Progenitor cell of endocrine pancreas (in vitro differentiated cells): ENCODE results near the gene PKM. TPM values are rescaled to one million over a fixed set of nuclear protein-coding genes. Genes with fewer than 3 reads are reported as not detected.

Experiments
- DNase-seq: peaks from one replicate; pipeline ENCODE4 v3.0.0; 2021; ENCODE audit warnings: low spot score; ENCODE audit not compliant: unreplicated experiment
- H3K27ac Mint-ChIP-seq: 2 replicates; pipeline ENCODE4 v1.8.0; 2021; ENCODE audit warnings: mild to moderate bottlenecking, moderate library complexity, mixed read lengths
- H3K27me3 Mint-ChIP-seq: 2 replicates; pipeline ENCODE4 v1.8.0; 2021; ENCODE audit warnings: mixed read lengths
- H3K36me3 Mint-ChIP-seq: 2 replicates; pipeline ENCODE4 v1.8.0; 2022; ENCODE audit warnings: mixed read lengths; ENCODE audit not compliant: insufficient read depth
- H3K4me1 Mint-ChIP-seq: 2 replicates; pipeline ENCODE4 v1.8.0; 2021; ENCODE audit warnings: low read depth, mixed read lengths
- H3K4me3 Mint-ChIP-seq: 2 replicates; pipeline ENCODE4 v1.8.0; 2021; ENCODE audit warnings: low read depth, mild to moderate bottlenecking, moderate library complexity, mixed read lengths
- H3K9me3 Mint-ChIP-seq: 2 replicates; pipeline ENCODE4 v1.8.0; 2021; ENCODE audit warnings: low read depth, mixed read lengths
- CTCF ChIP-seq: fragments of 200-600 bp; sonication (generic); IDR thresholded peaks from one replicate; pipeline ENCODE4 v1.5.0; 2021; ENCODE audit warnings: antibody characterized with exemption, mild to moderate bottlenecking; ENCODE audit not compliant: unreplicated experiment
- total RNA-seq: library from RNA; stranded (reverse); gene quantifications from 2 replicates; pipeline ENCODE4 v1.2.1, GENCODE V29; 2021

Gene PKM
- total RNA-seq, 1 donor from 2014 or later = 525 TPM

GRCh38 chr15:72168131-72168807 lies 62.7 kb downstream of the PKM start:
- Mint-ChIP-seq H3K4me3 (no peak overlapping the region), H3K27ac (no peak overlapping the region)
- no peak for TF ChIP-seq CTCF

GRCh38 chr15:72167445-72167844 lies 63.5 kb downstream of the PKM start:
- no peak for DNase-seq
- H3K4me1 Mint-ChIP-seq = peaks cover 6% of the 10 kb centered on the region
- no peak overlapping the region for H3K27ac Mint-ChIP-seq
- H3K9me3 Mint-ChIP-seq = no peaks in the 10 kb centered on the region
- no peaks in the 10 kb centered on the region for H3K36me3 Mint-ChIP-seq
- no peak overlapping the region for H3K4me3 Mint-ChIP-seq
- TF ChIP-seq CTCF = no peak
- H3K27me3 Mint-ChIP-seq = peaks cover 13% of the 10 kb centered on the region

More at GRCh38 chr15:72168131-72168807, 62.7 kb downstream of the PKM start:
- H3K27me3 Mint-ChIP-seq = peaks cover 13% of the 10 kb centered on the region
- no peak for DNase-seq
- no peaks in the 10 kb centered on the region for H3K9me3 Mint-ChIP-seq
- peaks cover 6% of the 10 kb centered on the region for H3K4me1 Mint-ChIP-seq
- H3K36me3 Mint-ChIP-seq = no peaks in the 10 kb centered on the region

- Mint-ChIP-seq H3K36me3 (no peaks in the 10 kb centered on the region), H3K27ac (no peak overlapping the region), H3K27me3 (peaks cover 13% of the 10 kb centered on the region), H3K9me3 (no peaks in the 10 kb centered on the region), H3K4me3 (no peak overlapping the region), H3K4me1 (peaks cover 6% of the 10 kb centered on the region)
- no peak for TF ChIP-seq CTCF
- DNase-seq = no peak
Observed at GRCh38 chr15:72166716-72167417, 64.1 kb downstream of the PKM start.

- H3K9me3 Mint-ChIP-seq = no peaks in the 10 kb centered on the region
- H3K27ac Mint-ChIP-seq = no peak overlapping the region
- no peaks in the 10 kb centered on the region for H3K36me3 Mint-ChIP-seq
Observed at GRCh38 chr15:72163719-72164118, 67.3 kb downstream of the PKM start.

GRCh38 chr15:72162569-72162968 lies 68.4 kb downstream of the PKM start:
- Mint-ChIP-seq H3K4me1 (peaks cover 6% of the 10 kb centered on the region), H3K27me3 (peaks cover 9% of the 10 kb centered on the region), H3K27ac (no peak overlapping the region), H3K9me3 (no peaks in the 10 kb centered on the region), H3K4me3 (no peak overlapping the region), H3K36me3 (no peaks in the 10 kb centered on the region)
- DNase-seq = no peak
- TF ChIP-seq CTCF = no peak

More at GRCh38 chr15:72163719-72164118, 67.3 kb downstream of the PKM start:
- DNase-seq = no peak
- Mint-ChIP-seq H3K4me3 (no peak overlapping the region), H3K27me3 (peaks cover 13% of the 10 kb centered on the region), H3K4me1 (peaks cover 11% of the 10 kb centered on the region)
- TF ChIP-seq CTCF = no peak
